GM11168 (cell line): ENCODE data around the gene DLG1.

Source experiments
- in situ Hi-C: fragments of 300-500 bp; cut with MboI; formaldehyde crosslinking; loops from one replicate; pipeline ENCODE4 v1.12.0; 2022; ENCODE audit warnings: low sequenced_read_pairs; ENCODE audit not compliant: unreplicated experiment

Gene DLG1

GRCh38 chr3:197298341-197298944, at the start of gene DLG1:
TSS of gene DLG1 (minus strand) at chr3:197298612. CDS start at chr3:197297204, 1,408 bp downstream.
- in situ Hi-C loops, result no loop called here

- in situ Hi-C loops, result no loop called here
Observed at GRCh38 chr3:197348014-197348413, 49.6 kb upstream of the DLG1 start.

DNA sequence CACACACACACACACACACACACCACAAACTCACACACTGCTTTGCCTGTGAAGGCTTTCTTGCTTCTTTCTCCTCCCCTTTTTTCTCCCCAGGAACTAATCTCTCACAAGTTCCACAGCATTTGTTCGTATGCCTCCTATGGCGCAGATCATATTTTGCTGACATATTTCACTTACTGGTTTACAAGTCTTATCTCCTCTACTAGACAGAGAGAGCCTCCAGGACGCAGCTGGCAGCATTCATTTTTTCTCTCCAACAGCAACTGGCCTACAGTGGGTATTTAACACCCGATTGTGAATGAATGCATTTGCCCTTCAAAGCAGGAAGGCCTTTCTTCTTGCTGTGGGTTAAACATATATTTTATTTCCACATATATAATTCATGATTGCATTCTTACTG, 47.0 kb upstream of the DLG1 start:
- in situ Hi-C loops, result no loop called here

GRCh38 chr3:197344582-197345318, 46.3 kb upstream of the DLG1 start:
- in situ Hi-C loops, result no loop called here

GRCh38 chr3:197343656-197344408, 45.4 kb upstream of the DLG1 start:
- in situ Hi-C loops, result no loop called here

GRCh38 chr3:197343111-197343510, 44.7 kb upstream of the DLG1 start:
- in situ Hi-C loops, result no loop called here

DNA sequence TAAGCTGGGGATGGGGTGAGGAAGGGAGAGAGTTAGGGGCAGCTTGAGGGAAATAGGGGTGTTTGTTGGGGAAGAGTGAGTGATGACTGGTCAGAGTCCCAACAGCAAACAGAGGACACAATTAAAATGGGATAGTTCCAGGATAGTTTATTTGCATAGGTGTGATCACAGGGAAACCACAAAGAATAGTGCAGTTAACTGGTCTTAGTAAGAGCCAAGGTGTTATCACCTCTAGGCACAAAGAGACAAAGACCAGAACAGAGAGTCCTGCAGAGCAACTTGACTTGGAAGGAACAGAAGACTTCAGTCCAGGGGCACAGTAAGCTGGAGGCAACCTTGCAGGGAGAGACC, 42.1 kb upstream of the DLG1 start:
- in situ Hi-C loops, result no loop called here

GRCh38 chr3:197339841-197340520, 41.6 kb upstream of the DLG1 start:
- in situ Hi-C loops, result no loop called here

GRCh38 chr3:197338586-197338985, 40.2 kb upstream of the DLG1 start:
- in situ Hi-C loops, result no loop called here

DNA sequence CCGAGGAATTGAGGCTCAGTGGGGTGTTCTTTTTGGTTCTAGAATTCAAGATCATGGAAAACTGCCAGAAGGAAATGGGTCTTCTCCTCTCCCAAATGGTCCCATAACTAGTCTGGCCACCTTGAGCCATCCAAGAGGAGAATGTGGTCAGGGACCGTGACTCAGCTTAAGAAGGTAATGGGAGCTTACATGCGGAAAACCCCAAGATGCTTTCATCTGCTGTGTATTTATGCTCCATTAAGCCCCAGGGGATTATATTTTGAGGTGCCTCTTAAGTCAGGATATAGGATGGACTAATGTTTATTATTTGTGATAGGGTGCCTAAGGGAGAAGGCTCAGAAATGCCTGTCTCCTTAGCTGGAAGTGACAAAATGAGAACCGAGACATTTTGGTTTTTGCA, 39.2 kb upstream of the DLG1 start:
- in situ Hi-C loops, result no loop called here

GRCh38 chr3:197337214-197337613, 38.8 kb upstream of the DLG1 start:
- in situ Hi-C loops, result no loop called here

DNA sequence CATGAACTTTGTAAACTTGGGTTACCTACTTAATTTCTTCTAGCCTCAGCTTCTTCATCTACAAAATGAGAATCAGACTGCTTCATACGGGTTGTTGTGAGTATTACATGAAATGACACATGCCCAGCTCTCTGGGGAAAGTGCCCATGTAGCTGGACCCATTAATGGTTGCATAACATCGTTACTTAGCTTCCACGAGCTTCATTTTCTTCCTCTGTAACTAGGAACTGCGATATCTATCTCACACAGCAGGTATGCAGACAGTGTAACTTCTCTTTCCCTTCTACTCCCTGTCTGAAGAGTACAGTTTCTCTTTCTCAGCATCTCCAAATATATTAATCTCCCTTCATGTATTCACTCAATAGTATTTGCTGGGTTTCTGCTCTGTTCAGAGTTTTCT, 37.9 kb upstream of the DLG1 start:
- in situ Hi-C loops, result no loop called here

- in situ Hi-C loops, result no loop called here
Observed at GRCh38 chr3:197335428-197336132, 37.2 kb upstream of the DLG1 start.

DNA sequence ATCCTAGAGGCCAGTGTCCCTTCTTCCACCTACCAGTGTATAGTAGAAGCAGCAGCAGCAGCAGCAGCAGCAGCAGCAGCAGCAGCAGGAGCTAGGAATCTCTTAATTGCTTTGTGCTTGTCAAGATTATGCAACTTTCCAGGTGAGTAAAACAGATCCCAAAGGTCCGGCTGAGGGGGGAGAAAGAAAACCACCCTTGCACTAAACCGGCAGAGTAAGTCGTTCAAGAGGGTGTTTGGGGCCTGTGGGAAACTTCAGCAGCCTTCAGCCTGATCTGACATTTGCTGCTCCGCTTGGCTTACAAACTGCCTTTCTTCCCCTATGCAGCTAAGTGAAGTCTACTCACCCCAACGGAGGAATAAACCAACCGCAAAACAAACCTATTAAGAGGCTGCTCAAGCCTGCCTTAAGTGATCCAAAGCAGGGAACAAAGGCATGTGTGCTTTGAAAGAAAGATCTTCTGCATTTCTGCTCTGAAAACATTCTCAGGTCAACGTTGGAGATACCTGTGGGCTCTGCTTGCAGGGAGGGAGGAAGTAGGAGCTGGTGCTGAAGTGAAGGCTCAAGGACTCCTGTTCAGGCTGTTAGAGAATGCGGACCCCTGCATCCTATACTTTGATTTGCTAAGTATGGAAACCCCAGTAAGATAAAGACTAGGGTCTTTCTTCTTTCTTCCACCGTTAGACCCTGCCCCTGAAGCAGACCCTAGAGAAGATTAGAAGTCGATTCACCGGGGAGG, 35.7 kb upstream of the DLG1 start:
- in situ Hi-C loops, result no loop called here

- in situ Hi-C loops, result no loop called here
Observed at GRCh38 chr3:197331131-197331530, 32.7 kb upstream of the DLG1 start.

DNA sequence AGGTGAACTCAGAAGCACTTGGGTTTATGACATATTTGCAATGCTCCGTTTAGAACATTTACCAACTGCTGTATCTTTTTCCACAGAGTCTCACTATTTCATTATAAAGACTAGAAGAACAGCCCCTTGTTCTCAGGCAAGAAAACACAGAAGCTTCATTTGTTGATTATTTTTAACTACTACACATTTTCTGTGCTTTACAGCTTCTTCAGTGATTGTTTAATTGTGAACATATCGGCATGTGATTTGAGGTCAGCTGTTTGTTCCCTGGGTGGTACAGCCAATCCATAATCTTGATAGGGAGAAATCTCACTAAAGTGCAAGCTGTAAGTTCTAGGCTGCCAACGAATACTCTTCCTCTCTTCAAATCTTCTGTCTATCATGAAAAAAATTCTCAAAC, 31.0 kb upstream of the DLG1 start:
- in situ Hi-C loops, result no loop called here

GRCh38 chr3:197328198-197328597, 29.8 kb upstream of the DLG1 start:
- in situ Hi-C loops, result no loop called here

DNA sequence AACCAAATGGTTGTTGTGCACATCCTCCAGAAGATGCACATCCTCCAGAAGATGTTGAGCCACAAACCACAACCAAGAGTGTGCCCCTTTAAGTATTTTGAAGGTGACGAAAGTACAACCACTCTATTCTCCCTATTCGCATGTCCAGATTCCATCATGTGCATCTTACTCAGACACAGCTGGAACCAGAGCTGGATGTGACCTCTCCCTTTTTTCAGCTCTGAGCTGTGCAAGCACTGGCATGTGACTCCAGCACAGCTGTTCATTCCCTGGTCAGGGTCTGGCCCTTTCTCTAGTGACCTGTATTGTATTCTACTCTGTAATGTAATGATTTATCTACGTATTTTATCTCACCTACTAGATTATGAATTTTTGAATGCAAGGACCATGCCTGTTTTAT, 29.3 kb upstream of the DLG1 start:
- in situ Hi-C loops, result no loop called here

DNA sequence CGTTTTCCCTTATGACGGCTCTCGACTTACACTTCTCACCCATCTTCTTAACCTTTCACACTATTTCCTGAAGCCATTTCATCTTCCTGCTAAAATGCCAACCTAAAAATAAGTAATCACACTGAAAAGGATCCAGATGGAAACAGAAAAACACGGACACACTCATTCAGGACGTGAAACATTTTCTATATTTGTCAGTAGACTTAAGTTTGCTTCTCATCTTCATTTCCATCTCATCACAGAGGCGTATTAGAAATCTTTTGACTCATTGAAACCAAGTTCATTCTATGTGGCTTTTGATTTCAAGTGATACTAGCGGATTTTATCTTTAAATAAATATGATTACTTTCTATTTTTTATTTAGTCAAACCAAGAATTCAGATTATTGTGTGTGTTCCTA, 27.4 kb upstream of the DLG1 start:
- in situ Hi-C loops, result no loop called here

DNA sequence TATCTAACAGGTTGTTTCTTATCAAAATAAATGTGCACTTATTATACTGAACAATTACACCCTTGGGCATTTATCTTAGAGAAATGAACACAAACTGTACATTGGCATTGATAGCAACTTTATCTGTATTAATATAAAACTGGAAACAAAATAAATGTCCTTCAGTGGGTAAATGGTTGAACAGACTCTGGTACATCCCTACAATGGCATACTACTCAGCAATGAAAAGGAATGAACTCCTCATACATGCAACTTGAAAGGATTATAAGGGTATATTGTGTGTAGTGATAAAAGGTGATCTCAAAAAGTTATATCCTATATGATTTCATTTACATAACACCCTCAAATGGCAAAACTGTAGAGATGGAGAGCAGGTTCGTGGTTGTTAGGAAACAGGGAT, 23.7 kb upstream of the DLG1 start:
- in situ Hi-C loops, result no loop called here
